SW480 (cell line): ENCODE results near the gene NUMA1.

ENCODE experiments used
- DNase-seq: peaks from one replicate; pipeline ENCODE4 v3.0.0-alpha.2; 2016; ENCODE audit warnings: low spot score

The NUMA1 gene

GRCh38 chr11:72014761-72015320 is 65.5 kb downstream of the NUMA1 start:
- DNase-seq, result no peak

- DNase-seq, result no peak
Observed at GRCh38 chr11:72013765-72014711, 66.3 kb downstream of the NUMA1 start.

- DNase-seq, result no peak
Observed at GRCh38 chr11:72012897-72013721, 67.2 kb downstream of the NUMA1 start.

- DNase-seq, result no peak
Observed at GRCh38 chr11:72012091-72012630, 68.2 kb downstream of the NUMA1 start.

GRCh38 chr11:72010529-72011233 is 69.7 kb downstream of the NUMA1 start:
- no peak for DNase-seq

GRCh38 chr11:72009156-72009555 is 71.2 kb downstream of the NUMA1 start:
- DNase-seq, result no peak

GRCh38 chr11:72008728-72009127 is 71.6 kb downstream of the NUMA1 start:
- no peak for DNase-seq

- no peak for DNase-seq
Observed at GRCh38 chr11:72007587-72007986, 72.8 kb downstream of the NUMA1 start.

GRCh38 chr11:72007089-72007476 is 73.3 kb downstream of the NUMA1 start:
- no peak for DNase-seq

- no peak for DNase-seq
Observed at GRCh38 chr11:72006309-72007088, 73.8 kb downstream of the NUMA1 start.

GRCh38 chr11:72005347-72006260 is 74.7 kb downstream of the NUMA1 start:
- DNase-seq, result no peak

- DNase-seq, result no peak
Observed at GRCh38 chr11:72004515-72005346, 75.6 kb downstream of the NUMA1 start.

GRCh38 chr11:72003776-72004171 is 76.6 kb downstream of the NUMA1 start:
- no peak for DNase-seq

- DNase-seq, result no peak
Observed at GRCh38 chr11:72002841-72003775, 77.2 kb downstream of the NUMA1 start.

- DNase-seq, result no peak
Observed at GRCh38 chr11:72001834-72002591, 78.3 kb downstream of the NUMA1 start.

- no peak for DNase-seq
Observed at GRCh38 chr11:72001285-72001684, 79.1 kb downstream of the NUMA1 start.
